Measurements from ENCODE around the gene TMEM236.
A peak's percentile ranks its signal among the peaks of the same experiment; 100 is the strongest.

The TMEM236 gene

GRCh38 chr10:17787087-17787961 is 35.3 kb downstream of the TMEM236 start:
- DNase-seq (ENCODE audit: low read depth in 3 of 3) = no peak

GRCh38 chr10:17788646-17789045 is 36.6 kb downstream of the TMEM236 start:
- no peak for DNase-seq (ENCODE audit: low read depth in 3 of 3)

GRCh38 chr10:17789396-17789795 is 37.4 kb downstream of the TMEM236 start:
- no peak for DNase-seq (ENCODE audit: low read depth in 3 of 3)

- DNase-seq (ENCODE audit: low read depth in 3 of 3) = no peak
Observed at GRCh38 chr10:17790651-17791050, 38.6 kb downstream of the TMEM236 start.

- DNase-seq (ENCODE audit: low read depth in 3 of 3) = no peak
Observed at GRCh38 chr10:17792991-17793390, 41.0 kb downstream of the TMEM236 start.

- DNase-seq (ENCODE audit: low read depth in 3 of 3) = no peak
Observed at GRCh38 chr10:17793823-17794644, 42.0 kb downstream of the TMEM236 start.

GRCh38 chr10:17795083-17795482 is 43.1 kb downstream of the TMEM236 start:
- DNase-seq (ENCODE audit: low read depth in 3 of 3) = no peak

- no peak for DNase-seq (ENCODE audit: low read depth in 3 of 3)
Observed at GRCh38 chr10:17795813-17796594, 44.0 kb downstream of the TMEM236 start.

GRCh38 chr10:17801507-17801906 is 49.5 kb downstream of the TMEM236 start:
- no peak for DNase-seq (ENCODE audit: low read depth in 3 of 3)

- no peak for DNase-seq (ENCODE audit: low read depth in 3 of 3)
Observed at GRCh38 chr10:17802350-17802749, 50.3 kb downstream of the TMEM236 start.

- no peak for DNase-seq (ENCODE audit: low read depth in 3 of 3)
Observed at GRCh38 chr10:17802976-17803375, 51.0 kb downstream of the TMEM236 start.

- DNase-seq (ENCODE audit: low read depth in 3 of 3) = no peak
Observed at GRCh38 chr10:17805330-17805729, 53.3 kb downstream of the TMEM236 start.

GRCh38 chr10:17805921-17806577 is 54.0 kb downstream of the TMEM236 start:
- peak in 1 of 3 donors; percentile 11 for DNase-seq (ENCODE audit: low read depth in 3 of 3)

GRCh38 chr10:17808971-17809841 is 57.2 kb downstream of the TMEM236 start, which contains the start of gene MRC1:
Gene MRC1 (plus strand): TSS chr10:17809348. CDS start chr10:17809466, 118 bp downstream.
- no peak for DNase-seq (ENCODE audit: low read depth in 3 of 3)

- no peak for DNase-seq (ENCODE audit: low read depth in 3 of 3)
Observed at GRCh38 chr10:17811146-17811865, 59.3 kb downstream of the TMEM236 start.

GRCh38 chr10:17814973-17815372 is 63.0 kb downstream of the TMEM236 start:
- no peak for DNase-seq (ENCODE audit: low read depth in 3 of 3)

GRCh38 chr10:17816199-17816598 is 64.2 kb downstream of the TMEM236 start:
- DNase-seq (ENCODE audit: low read depth in 3 of 3) = no peak

GRCh38 chr10:17817316-17817715 is 65.3 kb downstream of the TMEM236 start:
- no peak for DNase-seq (ENCODE audit: low read depth in 3 of 3)

GRCh38 chr10:17817790-17818189 is 65.8 kb downstream of the TMEM236 start:
- no peak for DNase-seq (ENCODE audit: low read depth in 3 of 3)

- DNase-seq (ENCODE audit: low read depth in 3 of 3) = no peak
Observed at GRCh38 chr10:17819836-17820235, 67.8 kb downstream of the TMEM236 start.
